Lower leg skin (tissue), 4 donors: ENCODE results near the gene ERICH3. TPM values are rescaled to one million over a fixed set of nuclear protein-coding genes. Genes with fewer than 3 reads are reported as not detected.

ENCODE experiments used
- DNase-seq, 2 donors: peaks; one replicate each; pipeline ENCODE4 v3.0.0-alpha.2; 2019; ENCODE audit warnings: low spot score in 2 of 2
- H3K4me3 ChIP-seq: fragments of 200-600 bp; sonication (generic); 2 replicates; pipeline ENCODE4 v1.5.1; 2017; ENCODE audit warnings: mild to moderate bottlenecking, low read depth; ENCODE audit not compliant: poor library complexity, severe bottlenecking
- CTCF ChIP-seq, 3 donors: fragments of 450-650 bp; IDR thresholded peaks; one replicate each; pipeline ENCODE4 v1.5.1; 2016; ENCODE audit warnings: antibody characterized with exemption in 3 of 3, mild to moderate bottlenecking in 3 of 3, moderate library complexity in 2 of 3
- POLR2A ChIP-seq, 2 donors: fragments of 450-650 bp; IDR thresholded peaks; one replicate each; pipeline ENCODE4 v1.6.1; 2016 to 2017; ENCODE audit warnings: antibody characterized with exemption in 2 of 2, mild to moderate bottlenecking in 1 of 2, moderate library complexity in 1 of 2
- WGBS, 2 donors: methylation state at CpG; one replicate each; pipeline ENCODE4 v1.1.5; 2018; 5-methylcytosine and 5-hydroxymethylcytosine counted together
- intact Hi-C: fragments of 100-400 bp; cut with DNase I; formaldehyde crosslinking; loops from one replicate; pipeline ENCODE4 v1.15.0; 2023; ENCODE audit warnings: low total_unique reads
- total RNA-seq, 4 donors: library from RNA; depleted of rRNA; stranded (reverse); fragments of >200 nt; gene quantifications; one replicate each; pipeline ENCODE4 v1.1.0, GENCODE V29; 2016

The ERICH3 gene
- total RNA-seq, 4 donors from 2014 or later, result not detected

GRCh38 chr1:74610961-74611360 is 62.6 kb downstream of the ERICH3 start:
- no peak for DNase-seq
- 73 to 78% methylated on average over 2 of the region's 2 CpGs for WGBS, 2 donors
- TF ChIP-seq CTCF (IDR thresholded peaks at IDR 0.05) (no peak), POLR2A (IDR thresholded peaks at IDR 0.05) (no peak)
- intact Hi-C loops, result no loop called here
- no peak overlapping the region for H3K4me3 ChIP-seq

GRCh38 chr1:74609810-74610371 is 63.7 kb downstream of the ERICH3 start:
- TF ChIP-seq POLR2A (IDR thresholded peaks at IDR 0.05) (no peak), CTCF (IDR thresholded peaks at IDR 0.05) (no peak)
- DNase-seq, result no peak
- no peak overlapping the region for H3K4me3 ChIP-seq
- intact Hi-C loops, result no loop called here

- no peak overlapping the region for H3K4me3 ChIP-seq
- TF ChIP-seq CTCF (IDR thresholded peaks at IDR 0.05) (no peak), POLR2A (IDR thresholded peaks at IDR 0.05) (no peak)
- intact Hi-C loops, result no loop called here
- DNase-seq, result no peak
- WGBS, 2 donors, result 49 to 57% methylated on average over 2 of the region's 2 CpGs
Observed at GRCh38 chr1:74596717-74597116, 76.9 kb downstream of the ERICH3 start.

GRCh38 chr1:74593887-74594866 is 79.4 kb downstream of the ERICH3 start:
- DNase-seq, result no peak
- no peak overlapping the region for H3K4me3 ChIP-seq
- WGBS, 2 donors, result 83 to 90% methylated on average over 6 of the region's 6 CpGs
- TF ChIP-seq CTCF (IDR thresholded peaks at IDR 0.05) (no peak), POLR2A (IDR thresholded peaks at IDR 0.05) (no peak)
- intact Hi-C loops, result no loop called here

GRCh38 chr1:74592580-74593355 is 80.8 kb downstream of the ERICH3 start:
- no peak for DNase-seq
- TF ChIP-seq CTCF (IDR thresholded peaks at IDR 0.05) (no peak), POLR2A (IDR thresholded peaks at IDR 0.05) (no peak)
- intact Hi-C loops, result no loop called here
- no peak overlapping the region for H3K4me3 ChIP-seq
- 75 to 78% methylated on average over 5 of the region's 5 CpGs for WGBS, 2 donors
